MM.1S (cell line): ENCODE data around the gene KRTAP25-1.

ENCODE experiments used
- DNase-seq: peaks from one replicate; pipeline ENCODE4 v3.0.0-alpha.2; 2015
- H2AFZ ChIP-seq: fragments of 300-600 bp; sonication (generic); 2 replicates; pipeline ENCODE4 v1.6.0; 2016; ENCODE audit warnings: antibody characterized with exemption, low read length
- H3F3A ChIP-seq: fragments of 300-600 bp; sonication (generic); 2 replicates; pipeline ENCODE4 v1.6.1; 2016; ENCODE audit warnings: mild to moderate bottlenecking, antibody characterized with exemption, low read length, moderate library complexity, mixed read lengths; ENCODE audit not compliant: insufficient read depth
- H3K27ac ChIP-seq: fragments of 300-600 bp; sonication (generic); 2 replicates; pipeline ENCODE4 v1.5.1; 2016; ENCODE audit warnings: mild to moderate bottlenecking, low read length
- H3K27me3 ChIP-seq: fragments of 300-600 bp; sonication (generic); replicated peaks from 2 replicates; pipeline ENCODE4 v1.6.0; 2016; ENCODE audit warnings: low read length; ENCODE audit not compliant: insufficient read depth
- H3K36me3 ChIP-seq: fragments of 300-600 bp; sonication (generic); replicated peaks from 2 replicates; pipeline ENCODE4 v1.6.1; 2016; ENCODE audit warnings: mild to moderate bottlenecking, low read length, mixed read lengths; ENCODE audit not compliant: insufficient read depth
- H3K4me1 ChIP-seq: fragments of 300-600 bp; sonication (generic); 2 replicates; pipeline ENCODE4 v1.6.1; 2016; ENCODE audit warnings: low read length, mixed read lengths
- H3K4me2 ChIP-seq: fragments of 300-600 bp; sonication (generic); 2 replicates; pipeline ENCODE4 v1.6.0; 2016; ENCODE audit warnings: low read depth, low read length
- H3K4me3 ChIP-seq: fragments of 300-600 bp; sonication (generic); 2 replicates; pipeline ENCODE4 v1.5.1; 2016; ENCODE audit warnings: low read length, mixed read lengths
- H3K79me2 ChIP-seq: fragments of 300-600 bp; sonication (generic); 2 replicates; pipeline ENCODE4 v1.6.1; 2016; ENCODE audit warnings: mixed run types, low read length, mixed read lengths
- H3K9ac ChIP-seq: fragments of 300-600 bp; sonication (generic); 2 replicates; pipeline ENCODE4 v1.6.1; 2016; ENCODE audit warnings: low read length, mixed read lengths
- H3K9me2 ChIP-seq: fragments of 300-600 bp; sonication (generic); replicated peaks from 2 replicates; pipeline ENCODE4 v1.6.1; 2016; ENCODE audit warnings: mild to moderate bottlenecking, low read length, mixed read lengths; ENCODE audit not compliant: insufficient read depth
- H3K9me3 ChIP-seq: fragments of 300-600 bp; sonication (generic); replicated peaks from 2 replicates; pipeline ENCODE4 v1.6.1; 2016; ENCODE audit warnings: mild to moderate bottlenecking, low read length, mixed read lengths; ENCODE audit not compliant: insufficient read depth
- H4K20me1 ChIP-seq: fragments of 300-600 bp; sonication (generic); 2 replicates; pipeline ENCODE4 v1.6.1; 2016; ENCODE audit warnings: mild to moderate bottlenecking, low read length, moderate library complexity, mixed read lengths; ENCODE audit not compliant: insufficient read depth
- CTCF ChIP-seq: fragments of 300-600 bp; sonication (generic); IDR thresholded peaks from 2 replicates; pipeline ENCODE4 v1.5.1; 2016; ENCODE audit warnings: antibody characterized with exemption, low read length, mixed read lengths
- EZH2 ChIP-seq: fragments of 300-600 bp; sonication (generic); optimal IDR thresholded peaks from 2 replicates; pipeline ENCODE3; 2017; ENCODE audit warnings: low read depth, mild to moderate bottlenecking, antibody characterized with exemption, low read length, mixed read lengths
- EZH2phosphoT487 ChIP-seq: fragments of 300-600 bp; sonication (generic); IDR thresholded peaks from 2 replicates; pipeline ENCODE4 v1.6.1; 2018; ENCODE audit warnings: antibody characterized with exemption, low read length

Gene KRTAP25-1

GRCh38 chr21:30289215-30289614, at the start of gene KRTAP25-1:
Gene KRTAP25-1, minus strand, starts transcription at chr21:30289514. Its CDS starts 24 bp downstream, at chr21:30289490.
- Histone ChIP-seq H2AFZ (no peak within 1 kb of the TSS), H3K9ac (no peak within 1 kb of the TSS), H3K27me3 (no peaks in the 10 kb centered on the region), H3K4me2 (no peak within 1 kb of the TSS), H3K4me3 (no peak within 1 kb of the TSS), H4K20me1 (no peaks in the 10 kb centered on the region), H3K36me3 (no peaks in the 10 kb centered on the region), H3K9me2 (no peaks in the 10 kb centered on the region; the same call in 1 of the 2 replicates), H3K79me2 (no peaks in the 10 kb centered on the region), H3K27ac (no peak within 1 kb of the TSS), H3F3A (no peaks in the 10 kb centered on the region), H3K9me3 (no peaks in the 10 kb centered on the region), H3K4me1 (no peaks in the 10 kb centered on the region)
- no peak for DNase-seq
- TF ChIP-seq EZH2phosphoT487 (no peak), EZH2 (no peak), CTCF (no peak)

DNA sequence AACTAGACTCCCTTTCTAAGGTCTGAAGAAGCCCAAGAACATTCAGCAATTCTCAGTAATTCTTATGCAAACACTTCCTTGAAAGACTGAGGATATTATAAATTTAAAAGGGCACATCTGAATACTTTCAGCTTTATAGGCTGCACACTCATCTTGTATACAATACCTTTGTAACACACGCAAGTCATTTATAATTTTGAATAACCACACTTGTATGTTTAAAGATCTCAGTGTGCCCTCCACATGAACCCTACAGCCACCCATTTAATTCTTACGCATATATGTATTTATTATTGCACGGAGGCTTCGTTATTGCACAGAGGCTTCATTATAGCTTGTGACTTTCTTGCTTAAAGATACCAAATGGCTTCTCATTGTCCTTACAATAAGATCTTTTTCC, 49.4 kb upstream of the KRTAP25-1 start:
- no peaks in the 10 kb centered on the region for H4K20me1 ChIP-seq
- H3K9me3 ChIP-seq = no peaks in the 10 kb centered on the region
- no peak overlapping the region for H2AFZ ChIP-seq
- no peak overlapping the region for H3K4me3 ChIP-seq
- H3K4me1 ChIP-seq = no peaks in the 10 kb centered on the region
- H3F3A ChIP-seq = no peaks in the 10 kb centered on the region
- no peak overlapping the region for H3K4me2 ChIP-seq
- no peaks in the 10 kb centered on the region for H3K9me2 ChIP-seq
- no peaks in the 10 kb centered on the region for H3K79me2 ChIP-seq
- no peaks in the 10 kb centered on the region for H3K27me3 ChIP-seq
- no peak for TF ChIP-seq EZH2phosphoT487
- TF ChIP-seq CTCF = no peak
- TF ChIP-seq EZH2 = no peak
- H3K27ac ChIP-seq = no peak overlapping the region
- no peaks in the 10 kb centered on the region for H3K36me3 ChIP-seq
- DNase-seq = no peak
- no peak overlapping the region for H3K9ac ChIP-seq

DNA sequence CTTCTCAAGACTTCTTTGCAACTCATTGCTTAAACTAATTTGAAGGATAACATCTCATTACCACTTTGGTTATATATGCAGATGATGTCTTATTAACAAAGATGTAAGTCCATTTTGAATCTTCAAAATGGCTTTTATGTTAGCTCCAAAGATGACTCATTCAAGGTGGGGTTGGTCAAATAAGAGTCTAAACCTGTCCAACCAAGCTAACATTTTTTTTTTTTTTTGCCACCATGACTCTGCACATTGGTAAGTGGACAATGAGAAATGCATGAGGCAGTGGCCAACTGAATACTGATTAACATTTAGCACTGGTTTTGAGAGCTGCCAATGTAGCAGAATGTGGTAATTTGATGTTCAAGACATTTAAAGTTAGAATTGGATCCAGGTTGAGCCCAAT, 48.5 kb upstream of the KRTAP25-1 start:
- Histone ChIP-seq H4K20me1 (no peaks in the 10 kb centered on the region), H3K4me2 (no peak overlapping the region), H3K9me3 (no peaks in the 10 kb centered on the region), H3K9ac (no peak overlapping the region), H3K27me3 (no peaks in the 10 kb centered on the region), H3K9me2 (no peaks in the 10 kb centered on the region), H3K36me3 (no peaks in the 10 kb centered on the region), H3F3A (no peaks in the 10 kb centered on the region), H3K79me2 (no peaks in the 10 kb centered on the region), H3K4me3 (no peak overlapping the region), H3K27ac (no peak overlapping the region), H2AFZ (no peak overlapping the region), H3K4me1 (no peaks in the 10 kb centered on the region)
- DNase-seq = no peak
- TF ChIP-seq EZH2phosphoT487 (no peak), EZH2 (no peak), CTCF (no peak)
